Activated CD8-positive, alpha-beta memory T cell treated with anti-CD3 and anti-CD28 coated beads, Interleukin-2, amount 50 U/mL, for 24 hours (primary cell): ENCODE measurements around the gene HNRNPM.
A peak's percentile ranks its signal among the peaks of the same experiment; 100 is the strongest.
"Not testable (repeated sequence)": the region's sequence is repeated elsewhere in the genome, so short reads cannot be mapped to it uniquely, and the experiment has no call there.

Source experiments
- DNase-seq: peaks from one replicate; pipeline ENCODE4 v3.0.0-alpha.2; 2020; ENCODE audit errors: extremely low read depth

Gene HNRNPM

DNA sequence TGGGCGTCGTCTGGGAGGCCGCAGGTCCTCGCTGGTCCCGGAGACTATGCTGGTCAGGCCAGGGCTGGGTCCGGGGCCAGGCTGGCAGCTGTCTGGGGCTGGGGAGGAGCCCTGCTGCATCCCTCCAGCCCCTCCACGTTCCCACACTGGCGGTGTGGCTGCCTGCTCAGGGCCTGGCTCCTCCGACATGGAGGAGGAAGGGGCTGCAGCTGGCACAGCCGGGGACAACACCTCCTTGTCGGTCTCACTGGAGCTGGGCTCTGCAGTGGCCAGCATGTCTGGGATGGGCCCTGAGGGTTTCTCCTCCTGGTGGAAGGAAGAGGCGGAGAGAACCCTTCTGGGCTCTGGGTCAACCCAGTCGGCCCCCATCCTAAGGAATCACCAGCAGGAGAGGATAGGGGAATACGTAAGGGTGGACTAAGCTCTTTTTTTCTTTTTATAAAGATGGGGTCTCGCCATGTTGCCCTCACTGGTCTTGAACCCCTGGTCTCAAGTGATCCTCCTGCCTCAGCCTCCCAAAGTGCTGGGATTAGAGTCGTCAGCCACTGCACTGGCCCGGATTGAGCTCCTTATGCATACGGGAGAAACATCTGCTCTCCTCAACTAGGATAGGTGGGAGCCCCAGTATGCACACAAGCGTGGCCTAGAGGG, 68.4 kb downstream of the HNRNPM start:
- no peak for DNase-seq

DNA sequence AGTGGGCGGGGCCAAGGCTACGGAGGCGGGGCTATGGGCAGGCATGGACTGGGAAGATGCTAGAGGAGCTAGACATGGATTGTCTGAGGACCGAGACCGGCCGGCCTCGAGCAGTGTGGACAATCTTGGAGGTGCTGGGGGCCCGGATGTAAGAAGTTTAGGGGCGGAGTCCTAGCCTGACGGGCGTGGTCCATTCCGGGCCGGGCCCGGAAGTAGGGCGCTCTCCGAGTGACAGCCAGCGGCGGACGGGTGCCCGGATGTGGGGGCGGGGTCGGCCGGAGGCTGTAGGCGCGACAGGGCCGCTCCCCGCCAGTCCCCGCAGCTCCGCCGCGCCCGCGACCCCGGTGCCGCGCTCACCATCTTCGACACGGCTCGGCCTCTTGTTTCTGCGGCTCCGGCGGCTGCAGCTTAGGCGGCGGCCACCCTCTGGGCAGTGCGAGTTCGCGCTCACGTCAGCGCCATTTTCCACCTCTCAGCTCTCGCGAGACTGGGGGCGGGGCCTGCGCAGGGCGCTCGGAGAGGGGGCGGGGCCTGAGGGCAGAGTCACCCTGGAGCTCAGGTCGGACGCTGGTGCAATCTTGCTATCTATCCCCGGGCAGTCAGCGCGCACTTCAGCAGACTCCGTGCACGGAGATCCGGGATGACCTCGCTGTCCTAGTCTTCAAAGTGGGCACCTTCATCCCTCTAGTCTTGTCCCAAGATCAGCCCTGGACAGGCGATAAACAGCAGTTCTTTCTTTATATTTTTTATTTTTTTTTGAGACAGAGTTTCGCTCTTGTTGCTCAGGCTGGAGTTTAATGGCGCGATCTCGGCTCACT, 69.1 kb downstream of the HNRNPM start, which contains the start of gene ZNF414:
Gene ZNF414 (minus strand): TSS at position 481 of the 818 bp plus-strand sequence. CDS start 121 bp downstream, at position 360.
- DNase-seq, result peak; percentile 90

DNA sequence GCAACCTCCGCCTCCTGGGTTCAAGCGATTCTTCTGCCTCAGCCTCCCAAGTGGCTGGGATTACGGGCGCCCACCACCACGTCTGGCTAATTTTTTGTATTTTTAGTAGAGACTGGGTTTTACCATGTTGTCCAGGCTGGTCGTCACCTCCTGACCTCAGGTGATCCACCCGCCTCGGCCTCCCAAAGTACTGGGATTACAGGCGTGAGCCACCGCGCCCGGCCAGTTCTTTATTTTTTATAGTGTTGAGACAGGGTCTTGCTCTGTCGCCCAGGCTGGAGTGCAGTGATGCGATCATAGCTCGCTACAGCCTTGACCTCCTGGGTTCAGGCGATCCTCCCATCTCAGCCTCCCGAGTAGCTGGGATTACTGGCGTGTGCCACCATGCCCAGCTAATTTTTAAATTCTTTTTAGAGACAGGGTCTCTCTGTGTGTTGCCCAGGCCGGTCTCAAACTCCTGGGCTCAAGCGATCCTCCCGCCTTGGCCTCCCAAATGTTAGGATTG, 69.8 kb downstream of the HNRNPM start:
- not testable (repeated sequence) for DNase-seq

DNA sequence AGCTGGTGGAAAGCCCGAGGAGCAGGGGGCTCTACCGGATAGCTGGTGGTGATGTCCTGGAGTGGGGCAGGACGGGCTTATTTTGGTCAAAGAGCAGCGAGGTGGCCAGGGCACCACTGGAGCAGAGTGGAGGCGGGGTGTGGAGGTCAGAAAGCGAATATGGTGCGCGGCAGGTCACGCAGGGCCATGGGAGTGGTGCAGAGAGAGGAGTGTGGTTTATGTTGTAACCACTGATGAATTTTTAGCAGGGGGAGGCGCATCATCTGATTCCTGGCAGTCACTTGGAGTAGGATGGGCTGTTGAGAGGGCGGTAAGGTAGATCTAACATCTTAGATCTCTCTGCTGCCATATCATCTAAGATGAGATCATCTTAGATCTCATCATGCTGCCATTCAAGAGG, 70.5 kb downstream of the HNRNPM start:
- DNase-seq, result peak; percentile 39

DNA sequence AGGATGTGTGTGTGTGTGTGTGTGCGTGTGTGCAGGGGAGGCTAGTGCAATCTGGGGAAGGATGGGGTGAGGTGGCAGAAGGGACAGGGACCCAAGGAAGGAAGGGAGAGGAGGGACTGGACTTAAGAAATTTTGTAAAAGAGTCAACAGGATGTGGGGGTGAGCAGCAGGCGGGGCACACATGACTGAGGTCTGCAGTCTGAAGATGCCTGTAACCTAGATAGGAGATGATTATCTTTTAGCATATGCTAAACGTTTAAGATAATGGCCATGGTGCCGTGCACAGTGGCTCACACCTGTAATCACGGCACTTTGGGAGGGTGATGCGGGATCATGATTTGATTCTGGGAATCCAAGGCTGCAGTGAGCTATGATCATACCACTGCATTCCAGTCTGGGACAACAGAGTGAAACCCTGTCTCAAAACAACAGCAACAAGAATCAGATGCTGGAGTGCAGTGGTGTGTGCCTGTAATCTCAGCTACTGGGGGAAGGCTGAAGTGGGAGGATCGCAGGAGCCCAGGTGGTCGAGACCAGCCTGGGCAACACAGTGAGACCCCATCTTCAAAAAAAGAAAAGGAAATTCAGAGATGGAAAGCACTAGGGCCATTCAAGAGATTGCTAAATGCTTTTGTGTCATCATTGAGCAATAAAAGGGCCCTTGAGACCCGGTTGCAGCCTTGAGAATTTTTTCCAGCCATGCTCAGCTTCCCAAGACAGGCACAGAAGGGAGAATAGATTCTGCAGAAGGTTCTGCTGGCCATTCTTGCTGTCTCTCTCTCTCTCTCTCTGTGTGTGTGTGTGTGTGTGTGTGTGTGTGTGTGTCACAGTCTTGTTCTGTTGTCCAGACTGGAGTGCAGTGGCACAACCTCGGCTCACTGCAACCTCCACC, 73.0 kb downstream of the HNRNPM start:
- peak; percentile 13 for DNase-seq

DNA sequence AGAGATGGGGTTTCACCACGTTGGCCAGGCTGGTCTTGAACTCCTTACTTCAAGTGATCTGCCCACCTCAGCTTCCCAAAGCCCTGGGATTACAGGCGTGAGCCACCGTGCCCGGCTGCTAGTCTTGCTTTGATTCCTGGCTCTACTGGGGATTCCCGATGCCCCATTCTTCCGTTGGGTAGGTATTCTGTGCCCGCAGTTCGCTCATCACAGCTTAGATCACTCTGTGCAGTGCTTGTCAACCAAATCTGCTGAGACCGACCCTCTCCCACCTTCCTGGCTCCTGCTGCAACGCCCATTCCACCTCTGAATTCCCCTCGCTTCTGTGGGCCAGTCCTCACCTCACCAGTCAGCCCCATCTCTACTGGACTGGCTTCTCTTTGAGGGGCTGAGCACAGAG, 73.8 kb downstream of the HNRNPM start:
- no peak for DNase-seq

DNA sequence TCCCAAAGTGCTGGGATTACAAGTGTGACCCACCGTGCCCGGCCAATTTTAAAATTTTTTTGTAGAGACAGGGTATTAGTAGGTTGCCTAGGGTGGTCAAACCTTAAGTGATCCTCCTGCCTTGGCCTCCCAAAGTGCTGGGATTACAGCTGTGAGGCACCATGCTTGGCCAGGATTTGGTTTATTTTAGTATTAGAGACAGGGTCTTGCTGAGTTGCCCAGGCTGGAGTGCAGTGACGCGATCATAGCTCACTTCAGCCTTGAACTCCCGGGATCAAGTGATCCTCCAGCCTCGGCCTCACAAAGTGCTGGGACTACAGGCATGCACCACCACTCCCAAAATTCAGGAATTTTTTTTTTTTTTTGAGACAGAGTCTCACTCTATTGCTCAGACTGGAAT, 74.6 kb downstream of the HNRNPM start:
- DNase-seq, result no peak

DNA sequence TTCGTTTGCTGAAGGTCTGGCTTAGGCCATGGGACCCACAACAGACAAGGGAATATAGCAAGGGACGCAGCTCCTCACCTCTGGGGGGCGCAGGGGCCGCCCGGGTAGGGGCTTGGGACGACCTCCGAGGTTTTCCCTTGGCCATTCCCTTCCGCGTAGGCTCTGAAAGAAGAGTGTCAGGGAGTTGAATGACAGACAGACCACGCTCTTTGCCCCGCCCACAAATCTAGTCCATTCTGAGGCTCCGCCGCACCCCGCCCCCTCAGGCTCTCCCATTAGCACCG, 80.6 kb downstream of the HNRNPM start:
- DNase-seq, result no peak

DNA sequence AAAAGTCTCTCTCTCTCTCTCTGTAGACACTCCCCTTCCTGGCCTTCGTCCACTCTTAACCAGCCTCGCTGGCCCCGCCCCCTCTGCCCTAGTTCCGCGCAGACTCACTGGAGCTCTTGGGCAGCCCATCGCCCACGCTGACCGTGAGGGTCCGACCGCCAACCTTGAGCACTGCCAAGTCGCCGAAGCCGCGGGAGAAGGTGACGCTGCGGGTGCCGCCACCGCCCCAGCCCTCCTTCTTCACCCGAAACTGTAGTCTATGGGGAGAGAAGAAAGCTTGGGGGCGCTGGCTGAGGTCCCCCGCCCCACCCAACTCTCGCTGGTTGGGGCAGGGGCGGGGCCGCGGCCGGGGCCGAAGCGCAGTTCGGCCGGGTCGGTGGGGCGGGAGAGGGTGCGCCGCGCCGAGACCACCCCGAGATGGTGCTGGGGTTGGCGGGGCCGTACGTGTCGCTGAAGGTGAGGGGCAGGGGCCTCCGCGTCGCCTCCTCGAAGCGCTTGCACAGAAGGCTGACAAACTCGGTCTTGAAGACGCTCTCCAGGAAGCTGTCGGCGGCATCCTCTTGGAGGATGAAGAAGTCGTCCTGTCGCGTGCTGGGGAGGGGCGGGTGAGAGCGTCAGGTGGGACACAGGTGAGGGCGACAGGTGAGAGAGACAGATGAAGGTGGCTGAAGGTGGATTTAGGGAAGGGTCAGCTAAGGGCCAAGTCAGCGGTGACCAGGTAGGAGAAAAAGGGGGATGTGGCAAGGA, 81.7 kb downstream of the HNRNPM start:
- DNase-seq, result no peak

DNA sequence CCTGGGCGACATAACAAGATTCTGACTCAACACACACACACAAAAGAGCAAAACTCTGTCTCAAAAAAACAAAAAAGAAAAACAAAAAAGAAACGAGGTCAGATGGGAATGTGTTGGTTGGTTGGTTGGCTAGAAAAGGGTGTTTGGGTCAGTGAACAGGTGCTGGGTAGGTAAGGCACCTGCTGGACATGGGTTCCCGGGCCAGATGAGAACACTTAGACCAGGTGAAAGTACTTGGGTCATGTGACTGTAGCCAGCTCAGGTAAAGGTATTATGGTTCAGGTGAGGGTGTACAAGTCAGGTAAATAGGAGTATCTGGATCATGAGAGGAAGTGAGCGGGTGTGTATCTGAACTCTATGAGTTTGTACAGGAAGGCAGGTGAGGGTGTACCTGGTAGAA, 83.7 kb downstream of the HNRNPM start:
- DNase-seq, result no peak

DNA sequence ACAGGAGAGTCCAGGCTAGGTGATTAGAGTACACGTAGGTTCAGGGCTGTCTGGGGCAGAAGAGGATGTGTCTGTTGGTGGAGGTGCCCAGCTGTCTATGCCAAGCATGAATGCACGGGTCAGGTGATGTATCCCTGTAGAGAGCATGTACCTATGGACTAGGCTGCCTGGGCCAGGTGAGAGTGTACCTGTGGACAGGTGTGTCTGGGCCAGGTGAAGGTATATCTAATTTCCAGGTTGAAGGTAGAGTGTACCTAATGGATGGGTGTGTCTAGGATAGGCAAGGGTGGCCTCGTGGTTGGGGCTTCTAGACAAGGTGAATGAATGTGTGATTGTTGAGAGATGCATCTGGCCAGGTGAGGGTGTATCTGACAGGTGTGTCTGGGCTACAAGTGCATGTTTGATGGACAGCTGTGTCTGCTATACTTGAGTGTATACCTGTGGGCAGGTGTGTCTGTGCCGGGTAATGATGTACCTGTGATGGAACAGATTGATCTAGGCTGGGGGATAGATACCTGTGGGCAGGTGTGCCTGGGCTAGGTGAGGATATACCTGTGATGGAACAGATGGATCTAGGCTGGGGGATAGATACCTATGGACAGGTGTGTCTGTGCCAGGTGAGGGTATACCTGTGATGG, 84.7 kb downstream of the HNRNPM start:
- DNase-seq, result no peak

DNA sequence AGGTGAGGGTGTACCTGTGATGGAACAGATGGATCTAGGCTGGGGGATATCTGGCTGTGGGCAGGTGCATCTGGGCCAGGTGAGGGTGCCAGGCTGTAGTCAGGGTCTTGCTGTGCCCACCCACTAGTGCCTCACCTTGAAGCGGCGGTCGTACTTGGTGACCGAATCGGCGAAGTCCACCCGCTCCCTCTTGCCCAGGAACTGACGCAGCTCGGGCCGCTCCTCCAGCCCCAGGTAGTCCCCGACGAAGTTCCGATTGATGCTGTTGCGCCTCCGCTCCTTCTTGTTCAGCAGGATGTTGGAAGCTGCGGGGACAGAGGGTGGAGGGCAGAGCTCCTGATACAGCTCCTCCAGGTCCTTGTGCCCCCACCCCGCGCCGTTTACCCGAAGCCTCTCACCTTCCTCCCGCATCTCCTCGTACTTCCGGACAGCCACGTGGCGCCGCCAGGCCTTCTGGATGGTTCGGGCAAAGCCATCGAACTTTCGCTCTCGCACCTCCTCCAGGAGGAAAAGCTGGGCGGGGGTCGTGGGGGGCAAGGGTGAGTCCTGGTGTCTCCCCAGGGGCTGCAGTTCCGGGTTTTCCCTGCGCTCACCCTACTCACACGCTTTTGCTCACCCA, 85.4 kb downstream of the HNRNPM start:
- no peak for DNase-seq

DNA sequence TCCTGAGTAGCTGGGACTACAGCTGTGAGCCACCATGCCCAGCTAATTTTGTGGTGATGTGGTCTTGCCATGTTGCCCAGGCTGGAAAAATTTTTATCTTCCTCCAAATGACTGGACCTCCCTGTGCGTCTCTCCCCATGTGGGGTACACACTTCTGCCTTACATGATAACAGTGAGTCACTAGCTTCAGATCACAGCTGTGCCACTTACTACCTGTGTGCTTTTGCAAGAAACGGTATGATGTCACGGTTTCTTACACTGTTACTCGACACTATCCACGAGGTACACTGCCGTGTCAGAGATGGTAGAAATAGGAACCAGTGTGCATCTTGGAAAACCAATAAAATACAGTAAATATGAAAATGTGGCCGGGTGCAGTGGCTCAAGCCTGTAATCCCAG, 86.7 kb downstream of the HNRNPM start:
- DNase-seq, result no peak

DNA sequence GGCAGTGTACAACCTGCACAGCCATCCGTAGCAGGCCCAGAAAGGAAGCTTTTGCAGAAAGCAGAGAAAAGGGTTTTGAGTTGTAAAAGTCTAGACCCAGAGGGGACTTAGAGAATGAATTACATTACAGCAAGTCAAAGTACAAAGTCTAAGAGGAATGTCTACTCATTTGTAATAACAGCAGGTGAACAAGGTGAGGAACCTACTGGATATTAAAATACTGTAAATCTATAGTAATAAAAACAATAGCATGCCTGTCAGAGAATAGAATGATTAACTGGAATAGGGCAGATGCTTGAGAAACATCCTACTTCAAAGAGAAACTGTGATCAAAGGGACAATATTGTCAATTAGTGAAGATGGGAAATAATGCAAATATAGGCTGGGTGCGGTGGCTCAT, 87.5 kb downstream of the HNRNPM start:
- DNase-seq, result no peak

DNA sequence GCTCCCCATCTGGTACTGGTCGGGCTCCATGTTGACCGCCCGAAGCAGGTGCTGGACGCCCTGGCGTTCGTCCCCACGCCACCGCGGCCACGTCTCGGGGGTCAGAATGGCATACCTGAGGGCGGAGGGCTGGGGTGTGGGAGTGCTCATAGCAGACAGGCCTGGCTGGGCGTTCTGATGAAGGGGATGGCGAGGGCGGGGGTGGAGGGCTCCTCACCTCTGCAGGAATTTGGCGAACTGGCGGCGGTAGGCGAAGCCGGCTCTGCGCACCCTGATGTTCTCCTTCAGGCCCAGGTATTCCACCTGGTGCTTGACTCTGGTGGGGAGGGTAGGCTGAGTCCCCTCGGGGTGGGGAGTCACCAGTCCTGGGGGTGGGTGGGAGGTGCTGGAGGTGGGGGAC, 91.5 kb downstream of the HNRNPM start:
- no peak for DNase-seq

DNA sequence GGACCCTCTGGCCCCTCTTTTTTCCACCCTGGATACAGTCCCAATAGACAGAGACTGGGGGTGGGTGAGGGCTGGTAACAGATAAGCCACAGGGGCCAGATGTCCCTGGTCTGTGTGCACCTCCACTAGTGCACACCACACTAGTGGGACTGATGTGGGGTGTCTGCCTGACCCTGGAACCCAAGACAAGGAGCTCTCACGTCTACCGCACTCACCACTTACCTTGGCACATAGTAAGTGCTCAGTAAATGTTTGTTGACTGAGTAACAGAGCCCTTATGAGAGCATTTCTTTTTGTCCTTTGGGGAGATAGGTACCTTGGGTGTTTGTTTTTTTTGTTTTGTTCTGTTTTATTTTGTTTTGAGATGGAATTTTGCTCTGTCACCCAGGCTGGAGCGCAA, 92.3 kb downstream of the HNRNPM start:
- DNase-seq, result no peak
